ENCODE measurements around the gene ARID1B.
A peak's percentile ranks its signal among the peaks of the same experiment; 100 is the strongest.

Gene ARID1B

GRCh38 chr6:156971153-156971885 lies 194.1 kb downstream of the ARID1B start:
- H3K9me3 ChIP-seq (ENCODE audit: control insufficient read depth in 5 of 5, low read length in 5 of 5): no peaks in the 10 kb centered on the region
- H3K27ac ChIP-seq (ENCODE audit: low read depth, low read length): no peak overlapping the region
- H3K4me1 ChIP-seq (ENCODE audit: control insufficient read depth in 5 of 5, insufficient read depth in 5 of 5, low read length in 5 of 5): peaks cover 1 to 22% (median 16%) of the 10 kb centered on the region in 5 donors
- no peaks in the 10 kb centered on the region for H3K27me3 ChIP-seq (ENCODE audit: control insufficient read depth in 5 of 5, insufficient read depth in 4 of 5, low read length in 5 of 5)
- H3K9ac ChIP-seq (ENCODE audit: low read length in 5 of 5): no peak overlapping the region
- no peaks in the 10 kb centered on the region for H3K36me3 ChIP-seq (ENCODE audit: control insufficient read depth in 5 of 5, insufficient read depth in 5 of 5, low read length in 5 of 5)
- H3K4me3 ChIP-seq (ENCODE audit: low read depth in 1 of 5, low read length in 5 of 5): no peak overlapping the region

GRCh38 chr6:156972145-156972544 lies 195.0 kb downstream of the ARID1B start:
- H3K36me3 ChIP-seq (ENCODE audit: control insufficient read depth in 5 of 5, insufficient read depth in 5 of 5, low read length in 5 of 5): no peaks in the 10 kb centered on the region
- H3K27ac ChIP-seq (ENCODE audit: low read depth, low read length): no peak overlapping the region
- H3K9me3 ChIP-seq (ENCODE audit: control insufficient read depth in 5 of 5, low read length in 5 of 5): no peaks in the 10 kb centered on the region
- H3K9ac ChIP-seq (ENCODE audit: low read length in 5 of 5): no peak overlapping the region
- no peak overlapping the region for H3K4me3 ChIP-seq (ENCODE audit: low read depth in 1 of 5, low read length in 5 of 5)
- H3K27me3 ChIP-seq (ENCODE audit: control insufficient read depth in 5 of 5, insufficient read depth in 4 of 5, low read length in 5 of 5): no peaks in the 10 kb centered on the region
- peaks cover 1 to 24% (median 16%) of the 10 kb centered on the region in 5 donors for H3K4me1 ChIP-seq (ENCODE audit: control insufficient read depth in 5 of 5, insufficient read depth in 5 of 5, low read length in 5 of 5)

- no peaks in the 10 kb centered on the region for H3K27me3 ChIP-seq (ENCODE audit: control insufficient read depth in 5 of 5, insufficient read depth in 4 of 5, low read length in 5 of 5)
- no peak overlapping the region for H3K9ac ChIP-seq (ENCODE audit: low read length in 5 of 5)
- no peak overlapping the region for H3K4me3 ChIP-seq (ENCODE audit: low read depth in 1 of 5, low read length in 5 of 5)
- no peak overlapping the region for H3K27ac ChIP-seq (ENCODE audit: low read depth, low read length)
- H3K4me1 ChIP-seq (ENCODE audit: control insufficient read depth in 5 of 5, insufficient read depth in 5 of 5, low read length in 5 of 5): peaks cover 1 to 30% (median 24%) of the 10 kb centered on the region in 5 donors
- H3K9me3 ChIP-seq (ENCODE audit: control insufficient read depth in 5 of 5, low read length in 5 of 5): no peaks in the 10 kb centered on the region
- no peaks in the 10 kb centered on the region for H3K36me3 ChIP-seq (ENCODE audit: control insufficient read depth in 5 of 5, insufficient read depth in 5 of 5, low read length in 5 of 5)
Observed at GRCh38 chr6:156974830-156975261, 197.7 kb downstream of the ARID1B start.

- no peaks in the 10 kb centered on the region for H3K36me3 ChIP-seq (ENCODE audit: control insufficient read depth in 5 of 5, insufficient read depth in 5 of 5, low read length in 5 of 5)
- peaks cover 1 to 28% (median 23%) of the 10 kb centered on the region in 5 donors for H3K4me1 ChIP-seq (ENCODE audit: control insufficient read depth in 5 of 5, insufficient read depth in 5 of 5, low read length in 5 of 5)
- H3K27ac ChIP-seq (ENCODE audit: low read depth, low read length): no peak overlapping the region
Observed at GRCh38 chr6:156975414-156975813, 198.2 kb downstream of the ARID1B start.

GRCh38 chr6:156976216-156977127 lies 199.3 kb downstream of the ARID1B start:
- Histone ChIP-seq H3K27me3 (ENCODE audit: control insufficient read depth in 5 of 5, insufficient read depth in 4 of 5, low read length in 5 of 5) (no peaks in the 10 kb centered on the region), H3K9me3 (ENCODE audit: control insufficient read depth in 5 of 5, low read length in 5 of 5) (no peaks in the 10 kb centered on the region), H3K4me3 (ENCODE audit: low read depth in 1 of 5, low read length in 5 of 5) (peak overlapping the region; percentile 15 to 65 (median 37)), H3K4me1 (ENCODE audit: control insufficient read depth in 5 of 5, insufficient read depth in 5 of 5, low read length in 5 of 5) (peaks cover 1 to 24% (median 14%) of the 10 kb centered on the region in 5 donors), H3K27ac (ENCODE audit: low read depth, low read length) (no peak overlapping the region), H3K9ac (ENCODE audit: low read length in 5 of 5) (peak overlapping the region in 2 of 5 donors; percentile 44 to 51), H3K36me3 (ENCODE audit: control insufficient read depth in 5 of 5, insufficient read depth in 5 of 5, low read length in 5 of 5) (no peaks in the 10 kb centered on the region)

More at GRCh38 chr6:156975414-156975813, 198.2 kb downstream of the ARID1B start:
- H3K4me3 ChIP-seq (ENCODE audit: low read depth in 1 of 5, low read length in 5 of 5): no peak overlapping the region
- H3K9me3 ChIP-seq (ENCODE audit: control insufficient read depth in 5 of 5, low read length in 5 of 5): no peaks in the 10 kb centered on the region
- no peak overlapping the region for H3K9ac ChIP-seq (ENCODE audit: low read length in 5 of 5)
- H3K27me3 ChIP-seq (ENCODE audit: control insufficient read depth in 5 of 5, insufficient read depth in 4 of 5, low read length in 5 of 5): no peaks in the 10 kb centered on the region

- Histone ChIP-seq H3K9ac (ENCODE audit: low read length in 5 of 5) (peak overlapping the region in 1 of 5 donors; percentile 33), H3K27ac (ENCODE audit: low read depth, low read length) (no peak overlapping the region), H3K36me3 (ENCODE audit: control insufficient read depth in 5 of 5, insufficient read depth in 5 of 5, low read length in 5 of 5) (no peaks in the 10 kb centered on the region), H3K4me1 (ENCODE audit: control insufficient read depth in 5 of 5, insufficient read depth in 5 of 5, low read length in 5 of 5) (peaks cover 1 to 19% (median 11%) of the 10 kb centered on the region in 5 donors), H3K27me3 (ENCODE audit: control insufficient read depth in 5 of 5, insufficient read depth in 4 of 5, low read length in 5 of 5) (no peaks in the 10 kb centered on the region), H3K4me3 (ENCODE audit: low read depth in 1 of 5, low read length in 5 of 5) (no peak overlapping the region), H3K9me3 (ENCODE audit: control insufficient read depth in 5 of 5, low read length in 5 of 5) (no peaks in the 10 kb centered on the region)
Observed at GRCh38 chr6:156977527-156978291, 200.5 kb downstream of the ARID1B start.

GRCh38 chr6:156978948-156979347 lies 201.8 kb downstream of the ARID1B start:
- no peaks in the 10 kb centered on the region for H3K9me3 ChIP-seq (ENCODE audit: control insufficient read depth in 5 of 5, low read length in 5 of 5)
- H3K4me3 ChIP-seq (ENCODE audit: low read depth in 1 of 5, low read length in 5 of 5): no peak overlapping the region
- no peak overlapping the region for H3K27ac ChIP-seq (ENCODE audit: low read depth, low read length)
- H3K36me3 ChIP-seq (ENCODE audit: control insufficient read depth in 5 of 5, insufficient read depth in 5 of 5, low read length in 5 of 5): no peaks in the 10 kb centered on the region
- peaks cover 1 to 19% (median 13%) of the 10 kb centered on the region in 5 donors for H3K4me1 ChIP-seq (ENCODE audit: control insufficient read depth in 5 of 5, insufficient read depth in 5 of 5, low read length in 5 of 5)
- H3K27me3 ChIP-seq (ENCODE audit: control insufficient read depth in 5 of 5, insufficient read depth in 4 of 5, low read length in 5 of 5): no peaks in the 10 kb centered on the region
- no peak overlapping the region for H3K9ac ChIP-seq (ENCODE audit: low read length in 5 of 5)

GRCh38 chr6:156980515-156980914 lies 203.3 kb downstream of the ARID1B start:
- Histone ChIP-seq H3K9me3 (ENCODE audit: control insufficient read depth in 5 of 5, low read length in 5 of 5) (no peaks in the 10 kb centered on the region), H3K36me3 (ENCODE audit: control insufficient read depth in 5 of 5, insufficient read depth in 5 of 5, low read length in 5 of 5) (no peaks in the 10 kb centered on the region), H3K27me3 (ENCODE audit: control insufficient read depth in 5 of 5, insufficient read depth in 4 of 5, low read length in 5 of 5) (no peaks in the 10 kb centered on the region), H3K9ac (ENCODE audit: low read length in 5 of 5) (no peak overlapping the region), H3K4me3 (ENCODE audit: low read depth in 1 of 5, low read length in 5 of 5) (no peak overlapping the region), H3K4me1 (ENCODE audit: control insufficient read depth in 5 of 5, insufficient read depth in 5 of 5, low read length in 5 of 5) (peaks cover 1 to 20% (median 18%) of the 10 kb centered on the region in 5 donors), H3K27ac (ENCODE audit: low read depth, low read length) (no peak overlapping the region)

GRCh38 chr6:156980948-156981347 lies 203.8 kb downstream of the ARID1B start:
- no peaks in the 10 kb centered on the region for H3K27me3 ChIP-seq (ENCODE audit: control insufficient read depth in 5 of 5, insufficient read depth in 4 of 5, low read length in 5 of 5)
- no peak overlapping the region for H3K4me3 ChIP-seq (ENCODE audit: low read depth in 1 of 5, low read length in 5 of 5)
- peaks cover under 1 to 19% (median 16%) of the 10 kb centered on the region in 5 donors for H3K4me1 ChIP-seq (ENCODE audit: control insufficient read depth in 5 of 5, insufficient read depth in 5 of 5, low read length in 5 of 5)
- H3K9me3 ChIP-seq (ENCODE audit: control insufficient read depth in 5 of 5, low read length in 5 of 5): no peaks in the 10 kb centered on the region
- H3K9ac ChIP-seq (ENCODE audit: low read length in 5 of 5): peak overlapping the region in 1 of 5 donors; percentile 28
- no peaks in the 10 kb centered on the region for H3K36me3 ChIP-seq (ENCODE audit: control insufficient read depth in 5 of 5, insufficient read depth in 5 of 5, low read length in 5 of 5)
- H3K27ac ChIP-seq (ENCODE audit: low read depth, low read length): no peak overlapping the region

Measured in subcutaneous abdominal adipose tissue (tissue), 5 donors.